Astrocyte (in vitro differentiated cells and primary cell): ENCODE measurements around the gene TST.

Source experiments
- CTCF ChIP-seq: IDR thresholded peaks from 2 replicates; pipeline ENCODE4 v1.5.1; 2011; ENCODE audit warnings: low read depth, mild to moderate bottlenecking, inconsistent platforms, low read length, moderate library complexity; ENCODE audit not compliant: insufficient read depth
- EZH2 ChIP-seq: IDR thresholded peaks from 2 replicates; pipeline ENCODE4 v1.6.1; 2012; ENCODE audit warnings: mild to moderate bottlenecking, low read length, inconsistent platforms; ENCODE audit not compliant: insufficient read depth

DNA sequence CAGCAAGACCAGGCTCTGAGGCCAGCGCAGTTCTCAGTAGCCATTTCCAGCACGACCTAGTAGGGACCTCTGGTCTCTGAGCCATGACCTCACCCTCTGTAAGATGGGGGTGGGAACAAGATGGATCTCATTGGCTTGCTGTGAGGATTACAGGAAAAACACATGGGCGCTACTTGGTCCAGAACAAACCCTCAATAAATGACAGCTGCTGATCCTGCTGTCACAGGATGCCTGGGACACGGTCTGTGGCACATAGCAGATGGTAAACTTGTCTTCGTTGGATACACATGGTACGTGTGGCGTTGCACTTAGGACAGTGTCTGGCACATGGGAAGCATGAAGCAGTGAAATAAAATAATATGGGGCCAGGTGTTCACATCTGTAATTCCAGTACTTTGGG is 27.8 kb upstream of the TST start:
- TF ChIP-seq CTCF (no peak), EZH2 (no peak)
